A673 (cell line): ENCODE data around the gene CWC27. TPM values are rescaled to one million over a fixed set of nuclear protein-coding genes. Genes with fewer than 3 reads are reported as not detected.
"Not testable (repeated sequence)": the region's sequence is repeated elsewhere in the genome, so short reads cannot be mapped to it uniquely, and the experiment has no call there.

ENCODE experiments used
- BruUV-seq: library from RNA; stranded (reverse); fragments of 400-500 nt; replicated peaks from 2 replicates; lab custom pipeline; 2021; lab: Mats Ljungman, UMichigan
- CTCF ChIA-PET: fragments of 300-600 bp; sonication (Branson Sonifier 250); formaldehyde crosslinking; loops from one replicate; lab custom pipeline; 2022; ENCODE audit warnings: antibody characterized with exemption; lab: Charles Lee
- POLR2A ChIA-PET: fragments of 300-600 bp; sonication (Branson Sonifier 250); formaldehyde crosslinking; loops from one replicate; lab custom pipeline; 2022; ENCODE audit warnings: antibody characterized with exemption; ENCODE audit not compliant: low non-redundant PET; lab: Charles Lee
- DNase-seq: peaks from one replicate; pipeline ENCODE4 v3.0.0-alpha.2; 2015; ENCODE audit warnings: low spot score
- H3K27ac ChIP-seq: fragments of 200-600 bp; sonication (generic); 2 replicates; pipeline ENCODE4 v1.5.1; 2016; ENCODE audit warnings: mixed run types, low read depth, mild to moderate bottlenecking, mixed read lengths, antibody characterized with exemption, low read length; ENCODE audit not compliant: poor library complexity, severe bottlenecking
- H3K27me3 ChIP-seq: fragments of 200-600 bp; sonication (generic); replicated peaks from 2 replicates; pipeline ENCODE4 v1.6.1; 2017; ENCODE audit warnings: mixed run types, low read depth, mild to moderate bottlenecking, mixed read lengths, antibody characterized with exemption, low read length; ENCODE audit not compliant: insufficient read depth, poor library complexity
- H3K36me3 ChIP-seq: fragments of 200-600 bp; sonication (generic); 2 replicates; pipeline ENCODE4 v1.6.1; 2016; ENCODE audit warnings: mixed run types, mild to moderate bottlenecking, mixed read lengths, antibody characterized with exemption, low read length; ENCODE audit not compliant: insufficient read depth, poor library complexity, severe bottlenecking
- H3K4me1 ChIP-seq: fragments of 200-600 bp; sonication (generic); 2 replicates; pipeline ENCODE4 v1.6.1; 2017; ENCODE audit warnings: mixed run types, mild to moderate bottlenecking, mixed read lengths, antibody characterized with exemption, low read length; ENCODE audit not compliant: insufficient read depth, poor library complexity, severe bottlenecking
- H3K4me3 ChIP-seq: fragments of 200-600 bp; sonication (generic); 2 replicates; pipeline ENCODE4 v1.5.1; 2016; ENCODE audit warnings: low read depth, mixed run types, mild to moderate bottlenecking, mixed read lengths, low read length; ENCODE audit not compliant: poor library complexity, severe bottlenecking
- H3K9me3 ChIP-seq: fragments of 200-600 bp; sonication (generic); 2 replicates; pipeline ENCODE4 v1.6.1; 2016; ENCODE audit warnings: mixed run types, low read depth, mild to moderate bottlenecking, mixed read lengths, antibody characterized with exemption, low read length; ENCODE audit not compliant: poor library complexity, severe bottlenecking
- CTCF ChIP-seq: fragments of 300-800, 200-600 bp; sonication (generic); conservative IDR thresholded peaks from 2 replicates; pipeline ENCODE4 v1.5.1; 2017; ENCODE audit warnings: low read depth, mild to moderate bottlenecking, antibody characterized with exemption, low read length, moderate library complexity, mixed read lengths
- EZH2 ChIP-seq: fragments of 200-600 bp; sonication (generic); IDR thresholded peaks from 2 replicates; pipeline ENCODE4 v1.6.1; 2017; ENCODE audit warnings: borderline replicate concordance, low read depth, mild to moderate bottlenecking, mixed read lengths, antibody characterized with exemption, low read length; ENCODE audit not compliant: poor library complexity, severe bottlenecking
- intact Hi-C: fragments of 100-400 bp; cut with micrococcal nuclease; formaldehyde crosslinking; loops from one replicate; pipeline ENCODE4 v1.10.0; 2022; ENCODE audit not compliant: unreplicated experiment
- total RNA-seq: library from RNA; stranded (reverse); gene quantifications from 2 replicates; pipeline ENCODE4 v1.2.3, GENCODE V29; 2021

Gene CWC27
- total RNA-seq, 1 experiment from 2014 or later, result 38.0 TPM

- intact Hi-C loops, result no loop called here
- no peak overlapping the region for H3K27ac ChIP-seq
- H3K9me3 ChIP-seq, result no peaks in the 10 kb centered on the region
- no TSS peak for BruUV-seq
- H3K36me3 ChIP-seq, result no peaks in the 10 kb centered on the region
- TF ChIP-seq EZH2, result no peak
- TF ChIP-seq CTCF, result no peak
- ChIA-PET POLR2A (no interaction called here), CTCF (no interaction called here)
- no peaks in the 10 kb centered on the region for H3K27me3 ChIP-seq
- H3K4me1 ChIP-seq, result peaks cover 15% of the 10 kb centered on the region
- no peak overlapping the region for H3K4me3 ChIP-seq
- DNase-seq, result no peak
Measured at GRCh38 chr5:64822320-64822719, 53.6 kb downstream of the CWC27 start.

- H3K27ac ChIP-seq, result no peak overlapping the region
- H3K4me1 ChIP-seq, result no peaks in the 10 kb centered on the region
- intact Hi-C loops, result no loop called here
- BruUV-seq, result no TSS peak
- TF ChIP-seq CTCF (no peak), EZH2 (no peak)
- H3K9me3 ChIP-seq, result no peaks in the 10 kb centered on the region
- ChIA-PET CTCF (no interaction called here), POLR2A (no interaction called here)
- H3K27me3 ChIP-seq, result no peaks in the 10 kb centered on the region
- H3K36me3 ChIP-seq, result no peaks in the 10 kb centered on the region
- no peak for DNase-seq
- no peak overlapping the region for H3K4me3 ChIP-seq
Measured at GRCh38 chr5:64826541-64826940, 57.8 kb downstream of the CWC27 start.

GRCh38 chr5:64827703-64828102 lies 59.0 kb downstream of the CWC27 start:
- TF ChIP-seq CTCF (no peak), EZH2 (no peak)
- intact Hi-C loops, result no loop called here
- no peak overlapping the region for H3K4me3 ChIP-seq
- no peaks in the 10 kb centered on the region for H3K27me3 ChIP-seq
- no peak overlapping the region for H3K27ac ChIP-seq
- no peak for DNase-seq
- CTCF ChIA-PET, result no interaction called here
- POLR2A ChIA-PET, result no interaction called here
- no peaks in the 10 kb centered on the region for H3K4me1 ChIP-seq
- no peaks in the 10 kb centered on the region for H3K36me3 ChIP-seq
- BruUV-seq, result no TSS peak
- no peaks in the 10 kb centered on the region for H3K9me3 ChIP-seq

- DNase-seq, POLR2A ChIA-PET, H3K27me3 ChIP-seq, H3K4me3 ChIP-seq, intact Hi-C loops, H3K9me3 ChIP-seq, CTCF ChIA-PET, H3K4me1 ChIP-seq, H3K36me3 ChIP-seq, BruUV-seq, H3K27ac ChIP-seq: not testable (repeated sequence)
Measured at GRCh38 chr5:64830650-64831049, 61.9 kb downstream of the CWC27 start.
